Measurements from ENCODE around the gene ZBTB16. TPM values are rescaled to one million over a fixed set of nuclear protein-coding genes. Genes with fewer than 3 reads are reported as not detected.

ZBTB16 gene
- total RNA-seq, 4 donors from 2014 or later: 82.7 to 375 (median 189) TPM

GRCh38 chr11:114091516-114092397 lies 32.2 kb downstream of the ZBTB16 start:
- TF ChIP-seq CTCF (IDR thresholded peaks at IDR 0.05): no peak
- ATAC-seq (ENCODE audit: low FRiP score): no peak
- no peak for DNase-seq (ENCODE audit: low spot score)

GRCh38 chr11:114092478-114092877 lies 33.0 kb downstream of the ZBTB16 start:
- no peak for ATAC-seq (ENCODE audit: low FRiP score)

GRCh38 chr11:114092953-114093352 lies 33.4 kb downstream of the ZBTB16 start:
- no peak for ATAC-seq (ENCODE audit: low FRiP score)
- no peak for DNase-seq (ENCODE audit: low spot score)
- no peak for TF ChIP-seq CTCF (IDR thresholded peaks at IDR 0.05)

More at GRCh38 chr11:114092478-114092877, 33.0 kb downstream of the ZBTB16 start:
- TF ChIP-seq CTCF (IDR thresholded peaks at IDR 0.05): no peak
- DNase-seq (ENCODE audit: low spot score): no peak

GRCh38 chr11:114094516-114094915 lies 35.0 kb downstream of the ZBTB16 start:
- no peak for DNase-seq (ENCODE audit: low spot score)
- no peak for ATAC-seq (ENCODE audit: low FRiP score)
- no peak for TF ChIP-seq CTCF (IDR thresholded peaks at IDR 0.05)

- no peak for DNase-seq (ENCODE audit: low spot score)
- ATAC-seq (ENCODE audit: low FRiP score): no peak
- no peak for TF ChIP-seq CTCF (IDR thresholded peaks at IDR 0.05)
These were observed 36.4 kb downstream of the ZBTB16 start for GRCh38 chr11:114095899-114096298.

GRCh38 chr11:114097832-114098231 lies 38.3 kb downstream of the ZBTB16 start:
- ATAC-seq (ENCODE audit: low FRiP score) (no peak), DNase-seq (ENCODE audit: low spot score) (no peak)
- TF ChIP-seq CTCF (IDR thresholded peaks at IDR 0.05): no peak

GRCh38 chr11:114098927-114099326 lies 39.4 kb downstream of the ZBTB16 start:
- DNase-seq (ENCODE audit: low spot score) (no peak), ATAC-seq (ENCODE audit: low FRiP score) (no peak)
- TF ChIP-seq CTCF (IDR thresholded peaks at IDR 0.05): no peak

Data from omental fat pad (tissue), 4 donors.